ENCODE measurements around the gene IL37.

IL37 gene

DNA sequence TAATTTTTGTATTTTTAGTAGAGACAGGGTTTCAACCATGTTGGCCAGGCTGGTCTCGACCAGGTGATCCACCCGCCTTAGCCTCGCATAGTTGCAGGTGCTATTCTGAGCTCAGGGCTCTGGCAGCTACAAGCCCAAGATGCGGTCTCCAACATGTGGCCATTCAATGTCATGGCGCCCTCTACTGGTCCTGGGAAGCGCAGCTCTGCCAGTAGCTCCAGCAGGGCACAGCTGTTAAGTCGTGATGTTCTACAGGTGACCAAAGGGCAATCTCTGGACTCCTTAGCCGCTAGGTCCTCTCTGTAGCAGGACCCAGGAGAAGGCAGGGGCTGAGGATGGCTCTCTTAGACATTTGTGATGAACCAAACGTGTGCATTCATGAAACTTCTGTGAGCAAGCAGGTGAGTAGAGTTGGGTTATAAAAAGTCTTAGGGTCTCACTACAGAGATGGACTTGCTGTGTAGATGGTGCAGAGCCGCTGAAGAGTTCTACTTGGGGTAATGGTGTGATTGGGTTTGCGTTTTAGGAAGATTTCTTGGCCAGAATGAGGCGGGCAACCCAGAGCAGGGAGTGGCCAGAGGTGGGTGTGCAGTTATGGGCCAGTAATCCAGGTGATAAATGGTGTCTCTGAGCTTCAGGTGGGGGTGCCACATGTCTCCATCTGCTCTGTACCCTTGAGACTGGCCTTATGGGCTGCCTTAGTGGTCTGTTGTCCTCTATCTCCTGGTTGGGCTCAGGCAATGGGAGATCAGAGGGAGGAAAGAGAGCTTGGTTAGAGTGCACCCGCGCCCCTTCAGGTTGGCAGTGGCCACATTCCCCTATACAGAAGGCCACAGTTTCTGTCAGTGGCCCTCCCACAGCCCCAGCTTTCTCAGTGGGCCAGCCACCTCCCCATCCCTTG lies 31.0 kb downstream of the IL37 start:
- TF ChIP-seq HDGF (IDR thresholded peaks at IDR 0.05; ENCODE audit: borderline replicate concordance) (no peak), LEF1 (IDR thresholded peaks at IDR 0.05; ENCODE audit: borderline replicate concordance) (no peak), ZNF384 (IDR thresholded peaks at IDR 0.05) (no peak), FOXA1 (IDR thresholded peaks at IDR 0.05) (no peak), L3MBTL2 (conservative IDR thresholded peaks at IDR 0.05) (no peak), ARNT (IDR thresholded peaks at IDR 0.05) (no peak), CTBP1 (IDR thresholded peaks at IDR 0.05; ENCODE audit: borderline replicate concordance) (no peak), ELF4 (IDR thresholded peaks at IDR 0.05) (no peak)
- POLR2A ChIA-PET = interaction anchor here (1.0 to 1.3 kb wide), 2 partner anchors 9 to 13 kb away, joined by 3 read pairs; no protein-coding TSS in a partner anchor
- CTCF ChIA-PET = interaction anchor here (0.6 to 3.0 kb wide), 33 partner anchors 10 to 643 kb away, joined by 3 to 37 read pairs (median 4); partner anchors contain the start of gene IL37
- peak; percentile 81 for DNase-seq (ENCODE audit: extremely low spot score)

DNA sequence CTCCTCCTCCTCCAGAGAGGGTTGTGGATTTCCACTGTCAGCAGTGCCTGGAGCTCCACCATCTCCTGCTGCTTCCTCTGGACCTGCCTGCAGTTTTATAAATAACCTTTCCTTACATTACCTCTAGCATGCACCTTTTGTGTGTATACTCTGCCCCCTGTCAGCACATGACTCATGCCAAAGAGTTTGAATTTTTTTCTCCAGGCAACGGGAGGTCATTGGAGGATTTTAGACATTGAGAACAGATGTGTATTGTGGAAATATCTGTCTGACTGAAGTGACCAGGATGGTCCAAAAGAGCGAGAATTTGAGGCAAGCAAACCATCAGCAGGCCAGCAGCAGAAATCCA lies 31.7 kb downstream of the IL37 start:
- ChIA-PET CTCF (interaction anchor here (1.6 to 3.0 kb wide), 8 partner anchors 10 to 214 kb away, joined by 6 to 37 read pairs (median 14); no protein-coding TSS in a partner anchor), POLR2A (interaction anchor here (1.3 kb wide), 1 partner anchor 12 kb away, joined by 3 read pairs; no protein-coding TSS in a partner anchor)
- no peak for DNase-seq (ENCODE audit: extremely low spot score)
- TF ChIP-seq NFRKB (IDR thresholded peaks at IDR 0.05) (no peak), SUZ12 (IDR thresholded peaks at IDR 0.05) (no peak), LEF1 (IDR thresholded peaks at IDR 0.05; ENCODE audit: borderline replicate concordance) (no peak), FOXK2 (IDR thresholded peaks at IDR 0.05) (no peak), CTBP1 (IDR thresholded peaks at IDR 0.05; ENCODE audit: borderline replicate concordance) (no peak), FOXA1 (IDR thresholded peaks at IDR 0.05) (no peak), HDGF (IDR thresholded peaks at IDR 0.05; ENCODE audit: borderline replicate concordance) (no peak), BHLHE40 (IDR thresholded peaks at IDR 0.05; ENCODE audit: borderline replicate concordance) (no peak), ARNT (IDR thresholded peaks at IDR 0.05) (no peak), FOXM1 (IDR thresholded peaks at IDR 0.05; ENCODE audit: borderline replicate concordance) (no peak), SP1 (IDR thresholded peaks at IDR 0.05) (no peak), ELF4 (IDR thresholded peaks at IDR 0.05) (no peak), L3MBTL2 (conservative IDR thresholded peaks at IDR 0.05) (no peak), ZNF384 (IDR thresholded peaks at IDR 0.05) (no peak)
- TF ChIP-seq, protein P1, sequence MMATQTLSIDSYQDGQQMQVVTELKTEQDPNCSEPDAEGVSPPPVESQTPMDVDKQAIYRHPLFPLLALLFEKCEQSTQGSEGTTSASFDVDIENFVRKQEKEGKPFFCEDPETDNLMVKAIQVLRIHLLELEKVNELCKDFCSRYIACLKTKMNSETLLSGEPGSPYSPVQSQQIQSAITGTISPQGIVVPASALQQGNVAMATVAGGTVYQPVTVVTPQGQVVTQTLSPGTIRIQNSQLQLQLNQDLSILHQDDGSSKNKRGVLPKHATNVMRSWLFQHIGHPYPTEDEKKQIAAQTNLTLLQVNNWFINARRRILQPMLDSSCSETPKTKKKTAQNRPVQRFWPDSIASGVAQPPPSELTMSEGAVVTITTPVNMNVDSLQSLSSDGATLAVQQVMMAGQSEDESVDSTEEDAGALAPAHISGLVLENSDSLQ (IDR thresholded peaks at IDR 0.05) = no peak

DNA sequence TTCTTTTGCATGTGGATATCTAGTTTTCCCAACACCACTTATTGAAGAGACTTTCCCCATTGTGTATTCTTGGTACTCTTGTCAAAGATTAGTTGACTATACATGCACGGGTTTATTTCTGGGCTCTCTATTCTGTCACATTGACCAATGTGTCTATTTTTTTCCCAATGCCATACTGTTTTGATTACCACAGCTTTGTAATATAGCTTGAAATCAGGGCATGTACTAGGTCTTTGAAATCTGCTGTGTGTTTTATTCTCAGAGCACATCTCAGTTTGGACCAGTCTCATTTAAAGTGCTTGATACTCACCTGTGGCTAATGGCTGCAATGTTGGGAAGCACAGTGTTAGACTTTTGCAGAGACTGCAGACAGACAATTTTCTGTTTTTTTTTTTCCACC lies 34.0 kb downstream of the IL37 start:
- POLR2A ChIA-PET = no interaction called here
- CTCF ChIA-PET = interaction anchor here (1.3 kb wide), 1 partner anchor 21 kb away, joined by 3 read pairs; no protein-coding TSS in a partner anchor
- TF ChIP-seq FOXA1 (IDR thresholded peaks at IDR 0.05) (no peak), FOXK2 (IDR thresholded peaks at IDR 0.05) (no peak), LEF1 (IDR thresholded peaks at IDR 0.05; ENCODE audit: borderline replicate concordance) (no peak), NFRKB (IDR thresholded peaks at IDR 0.05) (no peak), ZNF384 (IDR thresholded peaks at IDR 0.05) (no peak), ARNT (IDR thresholded peaks at IDR 0.05) (no peak), BHLHE40 (IDR thresholded peaks at IDR 0.05; ENCODE audit: borderline replicate concordance) (no peak), CTBP1 (IDR thresholded peaks at IDR 0.05; ENCODE audit: borderline replicate concordance) (no peak), L3MBTL2 (conservative IDR thresholded peaks at IDR 0.05) (no peak), ELF4 (IDR thresholded peaks at IDR 0.05) (no peak)
- TF ChIP-seq, protein P1 (IDR thresholded peaks at IDR 0.05) = no peak
- DNase-seq (ENCODE audit: extremely low spot score) = no peak

DNA sequence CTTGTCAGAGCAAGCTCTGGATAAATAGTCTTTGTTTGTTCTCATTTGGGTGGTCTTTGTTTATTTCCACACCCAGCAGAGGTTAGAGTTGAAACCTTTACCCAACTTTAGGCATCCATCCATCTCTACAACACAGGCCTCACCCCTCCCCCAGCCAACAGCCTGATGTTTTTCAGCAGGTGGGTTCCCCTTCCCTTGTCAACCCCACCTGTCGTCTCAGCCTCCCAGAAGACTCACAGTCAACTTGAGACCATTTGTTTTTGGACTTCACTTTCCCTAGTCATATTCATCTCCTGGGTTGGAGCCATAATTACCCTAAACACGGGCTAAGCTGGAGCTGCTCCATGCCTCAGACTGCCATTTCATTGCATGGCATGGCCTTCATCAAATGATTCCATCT lies 35.1 kb downstream of the IL37 start:
- ChIA-PET CTCF (interaction anchor here (0.9 kb wide), 1 partner anchor 13 kb away, joined by 3 read pairs; no protein-coding TSS in a partner anchor), POLR2A (interaction anchor here (0.9 kb wide), 1 partner anchor 181 kb away, joined by 3 read pairs; the partner anchor contains the start of gene CKAP2L)
- DNase-seq (ENCODE audit: extremely low spot score) = no peak
- TF ChIP-seq ELF4 (IDR thresholded peaks at IDR 0.05) (no peak), FOXM1 (IDR thresholded peaks at IDR 0.05; ENCODE audit: borderline replicate concordance) (no peak), L3MBTL2 (conservative IDR thresholded peaks at IDR 0.05) (no peak), SUZ12 (IDR thresholded peaks at IDR 0.05) (no peak), ZNF384 (IDR thresholded peaks at IDR 0.05) (no peak), TARDBP (IDR thresholded peaks at IDR 0.05) (no peak)

DNA sequence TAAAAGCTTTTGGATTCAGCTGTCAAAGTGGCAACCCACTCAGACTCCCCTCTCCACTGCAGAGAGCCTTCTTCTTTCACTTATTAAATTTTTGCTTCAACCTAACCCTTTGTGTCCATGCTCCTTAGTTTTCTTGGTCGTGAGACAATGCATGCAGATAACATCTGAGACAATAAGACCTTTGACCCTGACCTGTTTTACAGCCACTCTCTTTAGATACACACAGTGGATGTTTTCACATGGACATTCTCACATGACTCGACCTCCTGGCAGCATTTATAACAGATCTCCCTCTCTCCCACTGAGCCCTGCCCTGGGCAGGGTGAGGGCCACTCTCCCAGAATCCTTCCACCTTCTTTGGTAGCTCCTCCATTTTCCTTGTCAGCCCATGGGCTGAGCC lies 36.4 kb downstream of the IL37 start:
- ChIA-PET POLR2A (no interaction called here), CTCF (no interaction called here)
- DNase-seq (ENCODE audit: extremely low spot score) = no peak
- TF ChIP-seq, protein P1 (IDR thresholded peaks at IDR 0.05) = no peak
- no peak for TF ChIP-seq LEF1 (IDR thresholded peaks at IDR 0.05; ENCODE audit: borderline replicate concordance)
- TF ChIP-seq ZNF384 (IDR thresholded peaks at IDR 0.05) = no peak
- no peak for TF ChIP-seq SP1 (IDR thresholded peaks at IDR 0.05)
- TF ChIP-seq TARDBP (IDR thresholded peaks at IDR 0.05) = no peak
- TF ChIP-seq HDGF (IDR thresholded peaks at IDR 0.05; ENCODE audit: borderline replicate concordance) = no peak
- no peak for TF ChIP-seq L3MBTL2 (conservative IDR thresholded peaks at IDR 0.05)
- no peak for TF ChIP-seq CTBP1 (IDR thresholded peaks at IDR 0.05; ENCODE audit: borderline replicate concordance)
- no peak for TF ChIP-seq NFRKB (IDR thresholded peaks at IDR 0.05)
- no peak for TF ChIP-seq FOXK2 (IDR thresholded peaks at IDR 0.05)
- no peak for TF ChIP-seq SUZ12 (IDR thresholded peaks at IDR 0.05)
- TF ChIP-seq FOXA1 (IDR thresholded peaks at IDR 0.05) = no peak
- TF ChIP-seq ELF4 (IDR thresholded peaks at IDR 0.05) = no peak
- no peak for TF ChIP-seq ARNT (IDR thresholded peaks at IDR 0.05)
- TF ChIP-seq FOXM1 (IDR thresholded peaks at IDR 0.05; ENCODE audit: borderline replicate concordance) = no peak
- TF ChIP-seq BHLHE40 (IDR thresholded peaks at IDR 0.05; ENCODE audit: borderline replicate concordance) = no peak

All from HEK293T (cell line).